Coronary artery (tissue), 2 donors: ENCODE data around the gene HMOX2.

Experiments used
- DNase-seq: peaks from one replicate; pipeline ENCODE4 v3.0.0-alpha.2; 2017; ENCODE audit warnings: low spot score
- H3K27ac ChIP-seq, 2 donors: fragments of 200-600 bp; sonication (generic); one replicate each; pipeline ENCODE4 v1.5.1; 2016 to 2019
- H3K4me3 ChIP-seq: fragments of 200-600 bp; sonication (generic); 2 replicates; pipeline ENCODE4 v1.5.1; 2016; ENCODE audit warnings: mild to moderate bottlenecking, moderate library complexity
- CTCF ChIP-seq: fragments of 200-600 bp; sonication (generic); IDR thresholded peaks from one replicate; pipeline ENCODE4 v1.5.1; 2019; ENCODE audit warnings: antibody characterized with exemption

Gene HMOX2

GRCh38 chr16:4491898-4492297 lies 15.7 kb downstream of the HMOX2 start:
- H3K4me3 ChIP-seq: no peak overlapping the region
- no peak for DNase-seq
- TF ChIP-seq CTCF: no peak
- H3K27ac ChIP-seq: no peak overlapping the region

GRCh38 chr16:4494746-4495490 lies 18.7 kb downstream of the HMOX2 start:
- no peak for DNase-seq
- Histone ChIP-seq H3K27ac (no peak overlapping the region), H3K4me3 (no peak overlapping the region)
- no peak for TF ChIP-seq CTCF

- H3K27ac ChIP-seq: no peak overlapping the region
- no peak for DNase-seq
- no peak for TF ChIP-seq CTCF
- no peak overlapping the region for H3K4me3 ChIP-seq
Measured at GRCh38 chr16:4495766-4496165, 19.6 kb downstream of the HMOX2 start.

- Histone ChIP-seq H3K4me3 (no peak overlapping the region), H3K27ac (no peak overlapping the region)
- no peak for TF ChIP-seq CTCF
- DNase-seq: no peak
Measured at GRCh38 chr16:4496305-4496704, 20.1 kb downstream of the HMOX2 start.

GRCh38 chr16:4498546-4499195 lies 22.5 kb downstream of the HMOX2 start:
- no peak for DNase-seq
- H3K4me3 ChIP-seq: no peak overlapping the region
- no peak for TF ChIP-seq CTCF
- H3K27ac ChIP-seq: no peak overlapping the region

GRCh38 chr16:4499196-4499555 lies 23.0 kb downstream of the HMOX2 start:
- no peak for TF ChIP-seq CTCF
- no peak for DNase-seq
- no peak overlapping the region for H3K4me3 ChIP-seq
- no peak overlapping the region for H3K27ac ChIP-seq

GRCh38 chr16:4500272-4500671 lies 24.1 kb downstream of the HMOX2 start:
- H3K4me3 ChIP-seq: peak overlapping the region; percentile 56
- no peak for DNase-seq
- no peak for TF ChIP-seq CTCF
- peak overlapping the region; percentile 72 to 81 for H3K27ac ChIP-seq
